Breast epithelium (tissue), 4 donors: ENCODE measurements around the gene SYNPO. TPM values are rescaled to one million over a fixed set of nuclear protein-coding genes. Genes with fewer than 3 reads are reported as not detected.

Experiments
- DNase-seq, 2 donors: peaks; one replicate each; pipeline ENCODE4 v3.0.0-alpha.2; 2019; ENCODE audit warnings: low spot score in 2 of 2
- H3K27ac ChIP-seq, 2 donors: fragments of 200-600 bp; sonication (generic) in 1 of 2; one replicate each; pipeline ENCODE4 v1.5.1; 2016 to 2019; ENCODE audit warnings: mild to moderate bottlenecking in 1 of 2
- H3K27me3 ChIP-seq, 2 donors: fragments of 200-600 bp; sonication (generic) in 1 of 2; one replicate each; pipeline versions ENCODE4 v1.5.1 to v1.6.0; 2017 to 2019; ENCODE audit warnings: control low read depth in 1 of 2, mild to moderate bottlenecking in 1 of 2
- H3K36me3 ChIP-seq: fragments of 200-600 bp; one replicate; pipeline ENCODE4 v1.5.1; 2019
- H3K4me1 ChIP-seq, 2 donors: fragments of 200-600 bp; sonication (generic); one replicate each; pipeline ENCODE4 v1.5.1; 2016 to 2019; ENCODE audit warnings: control low read depth in 1 of 2
- H3K4me3 ChIP-seq, 3 donors: fragments of 200-600 bp; sonication (generic); 1 replicate in 2 of 3; 2 replicates in 1 of 3; pipeline ENCODE4 v1.5.1; 2016 to 2019; ENCODE audit warnings: mild to moderate bottlenecking in 3 of 3, moderate library complexity in 2 of 3
- H3K9me3 ChIP-seq, 2 donors: fragments of 200-600 bp; sonication (generic) in 1 of 2; one replicate each; pipeline ENCODE4 v1.5.1; 2016 to 2019; ENCODE audit warnings: control low read depth in 1 of 2
- CTCF ChIP-seq, 3 donors: fragments of 450-650 bp; IDR thresholded peaks; one replicate each; pipeline ENCODE4 v1.5.1; 2016 to 2017; ENCODE audit warnings: antibody characterized with exemption in 3 of 3, mild to moderate bottlenecking in 3 of 3, moderate library complexity in 3 of 3
- POLR2A ChIP-seq: fragments of 450-650 bp; IDR thresholded peaks from one replicate; pipeline ENCODE4 v1.6.1; 2016; ENCODE audit warnings: antibody characterized with exemption, mild to moderate bottlenecking, moderate library complexity
- POLR2AphosphoS5 ChIP-seq, 3 donors: sonication (generic); formaldehyde crosslinking; IDR thresholded peaks; one replicate each; pipeline ENCODE4 v1.6.1; 2017; ENCODE audit warnings: antibody characterized with exemption in 3 of 3
- intact Hi-C: fragments of 100-400 bp; cut with DNase I; formaldehyde crosslinking; loops from one replicate; pipeline ENCODE4 v1.15.1; 2023; ENCODE audit warnings: low total_unique reads
- total RNA-seq, 3 donors: library from RNA; depleted of rRNA; stranded (reverse); fragments of >200 nt; gene quantifications; one replicate each; pipeline ENCODE4 v1.1.0, GENCODE V29; 2016

SYNPO gene
- total RNA-seq, 3 donors from 2014 or later, result 6.3 to 22.4 (median 15.4) TPM

- peaks cover 0 to 7% of the 10 kb centered on the region in 2 donors for H3K4me1 ChIP-seq
- H3K9me3 ChIP-seq, result no peaks in the 10 kb centered on the region
- DNase-seq, result peak in 1 of 2 donors; percentile 70
- peak overlapping the region; percentile 50 to 80 for H3K27ac ChIP-seq
- TF ChIP-seq CTCF (IDR thresholded peaks at IDR 0.05) (peak; percentile 15 to 55 (median 30)), POLR2A (no peak), POLR2AphosphoS5 (IDR thresholded peaks at IDR 0.05) (peak in 2 of 3 donors; percentile 23 to 28)
- no peaks in the 10 kb centered on the region for H3K27me3 ChIP-seq
- intact Hi-C loops, result loop anchor here (10.0 kb wide), 2 partner anchors 62 to 192 kb away; no protein-coding TSS in a partner anchor
- H3K36me3 ChIP-seq, result no peaks in the 10 kb centered on the region
- H3K4me3 ChIP-seq, result peak overlapping the region; percentile 48 to 82 (median 57)
Observed at GRCh38 chr5:150656191-150657132, 16.0 kb downstream of the SYNPO start.

GRCh38 chr5:150658121-150658520 is 17.7 kb downstream of the SYNPO start:
- no peak overlapping the region for H3K4me3 ChIP-seq
- TF ChIP-seq CTCF (IDR thresholded peaks at IDR 0.05) (no peak), POLR2A (no peak), POLR2AphosphoS5 (IDR thresholded peaks at IDR 0.05) (no peak)
- no peaks in the 10 kb centered on the region for H3K36me3 ChIP-seq
- DNase-seq, result no peak
- H3K9me3 ChIP-seq, result no peaks in the 10 kb centered on the region
- no peaks in the 10 kb centered on the region for H3K27me3 ChIP-seq
- peaks cover 0 to 7% of the 10 kb centered on the region in 2 donors for H3K4me1 ChIP-seq
- intact Hi-C loops, result loop anchor here (10.0 kb wide), 2 partner anchors 63 to 193 kb away; no protein-coding TSS in a partner anchor
- H3K27ac ChIP-seq, result peak overlapping the region in 1 of 2 donors; percentile 80

- H3K27me3 ChIP-seq, result no peaks in the 10 kb centered on the region
- no peaks in the 10 kb centered on the region for H3K9me3 ChIP-seq
- TF ChIP-seq POLR2A, result no peak
- TF ChIP-seq POLR2AphosphoS5 (IDR thresholded peaks at IDR 0.05), result no peak
- TF ChIP-seq CTCF (IDR thresholded peaks at IDR 0.05), result no peak
- no peak for DNase-seq
- H3K36me3 ChIP-seq, result no peaks in the 10 kb centered on the region
- intact Hi-C loops, result loop anchor here (10.0 kb wide), 2 partner anchors 64 to 194 kb away; no protein-coding TSS in a partner anchor
- peaks cover 0 to 7% of the 10 kb centered on the region in 2 donors for H3K4me1 ChIP-seq
- no peak overlapping the region for H3K27ac ChIP-seq
- no peak overlapping the region for H3K4me3 ChIP-seq
Observed at GRCh38 chr5:150658699-150659265, 18.3 kb downstream of the SYNPO start.

- no peaks in the 10 kb centered on the region for H3K9me3 ChIP-seq
- intact Hi-C loops, result loop anchor here (10.0 kb wide), 2 partner anchors 65 to 195 kb away; no protein-coding TSS in a partner anchor
- no peaks in the 10 kb centered on the region for H3K27me3 ChIP-seq
- peak in 1 of 2 donors; percentile 12 for DNase-seq
- peaks cover 0 to 7% of the 10 kb centered on the region in 2 donors for H3K4me1 ChIP-seq
- no peaks in the 10 kb centered on the region for H3K36me3 ChIP-seq
- TF ChIP-seq POLR2A (no peak), CTCF (IDR thresholded peaks at IDR 0.05) (no peak), POLR2AphosphoS5 (IDR thresholded peaks at IDR 0.05) (no peak)
- H3K27ac ChIP-seq, result peak overlapping the region in 1 of 2 donors; percentile 25
- no peak overlapping the region for H3K4me3 ChIP-seq
Observed at GRCh38 chr5:150659360-150660107, 19.1 kb downstream of the SYNPO start.
